Esophagus muscularis mucosa (tissue), 4 donors: ENCODE measurements around the gene CAMSAP1.

Source experiments
- CTCF ChIP-seq, 3 experiments: fragments of 200-600 bp in 2 of 3; fragments of 450-650 bp in 1 of 3; sonication (generic) in 2 of 3; IDR thresholded peaks; one replicate each; pipeline ENCODE4 v1.5.1; 2017 to 2019; ENCODE audit warnings: antibody characterized with exemption in 3 of 3, mild to moderate bottlenecking in 2 of 3, moderate library complexity in 1 of 3
- EP300 ChIP-seq: sonication (generic); formaldehyde crosslinking; IDR thresholded peaks from one replicate; pipeline ENCODE4 v1.6.1; 2017; ENCODE audit warnings: antibody characterized with exemption
- POLR2A ChIP-seq: fragments of 450-650 bp; IDR thresholded peaks from one replicate; pipeline ENCODE4 v1.6.1; 2017; ENCODE audit warnings: antibody characterized with exemption, moderate library complexity, mild to moderate bottlenecking, low read depth
- POLR2AphosphoS5 ChIP-seq, 2 donors: sonication (generic); formaldehyde crosslinking; IDR thresholded peaks; one replicate each; pipeline ENCODE4 v1.6.1; 2017; ENCODE audit warnings: antibody characterized with exemption in 2 of 2

GRCh38 chr9:135884328-135885035 lies 22.9 kb downstream of the CAMSAP1 start:
- no peak for TF ChIP-seq CTCF (IDR thresholded peaks at IDR 0.05)
- TF ChIP-seq POLR2AphosphoS5 (IDR thresholded peaks at IDR 0.05) = no peak
- TF ChIP-seq POLR2A = no peak
- no peak for TF ChIP-seq EP300
